Measurements from ENCODE around the gene TNFAIP8L1.

The TNFAIP8L1 gene

DNA sequence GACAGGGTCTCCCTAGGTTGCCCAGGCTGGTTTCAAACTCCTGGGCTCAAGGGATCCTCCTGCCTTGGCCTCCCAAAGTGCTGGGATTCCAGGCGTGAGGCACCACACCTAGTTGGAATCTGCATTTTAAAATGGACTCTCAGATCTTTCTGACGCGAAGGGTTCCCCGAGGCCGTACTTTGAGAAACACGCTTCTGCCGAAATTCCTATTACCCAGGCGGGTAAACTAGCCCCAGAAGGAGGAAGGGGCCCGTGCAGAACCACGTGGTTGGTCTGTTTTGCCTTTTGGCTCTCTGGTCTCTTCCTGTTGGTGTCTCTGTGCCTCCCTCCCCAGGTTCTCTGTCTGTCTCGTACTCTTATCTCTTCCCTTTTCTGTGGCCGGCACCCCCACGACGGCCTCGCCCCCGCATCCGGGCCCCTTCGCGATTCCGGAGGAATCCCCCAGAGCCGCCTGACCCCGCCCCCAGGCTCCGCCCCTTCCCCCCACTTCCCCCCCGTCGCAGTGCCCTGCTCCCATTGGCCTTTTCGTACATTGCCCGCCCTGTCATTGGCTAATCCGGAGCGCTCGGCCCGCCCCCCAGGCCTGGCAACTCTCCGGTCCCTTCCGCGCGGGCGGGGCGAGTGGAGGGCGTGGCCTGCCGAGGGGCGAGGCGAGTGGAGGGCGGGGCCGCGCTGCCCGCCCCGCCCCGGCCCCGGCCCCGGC, at the start of gene TNFAIP8L1:
TSS of gene TNFAIP8L1 (plus strand) at position 689 of the 703 bp plus-strand sequence. CDS start 12,354 bp downstream, outside the sequence.
- no peak for TF ChIP-seq CTCF (IDR thresholded peaks at IDR 0.05; ENCODE audit: unreplicated experiment in 3 of 3)
- peaks cover 9% of the 10 kb centered on the region for H3K4me1 Mint-ChIP-seq
- H3K27ac Mint-ChIP-seq, result peak within 1 kb of the TSS; percentile 87 to 97 (median 89)
- H3K9me3 Mint-ChIP-seq, result no peaks in the 10 kb centered on the region
- H3K36me3 Mint-ChIP-seq (ENCODE audit: low read depth), result no peaks in the 10 kb centered on the region
- peaks cover 3% of the 10 kb centered on the region for H3K27me3 Mint-ChIP-seq (ENCODE audit: low read depth)
- H3K4me3 Mint-ChIP-seq, result peak within 1 kb of the TSS; percentile 90 to 93 (median 93)

- peak; percentile 19 to 42 (median 39) for TF ChIP-seq CTCF (IDR thresholded peaks at IDR 0.05; ENCODE audit: unreplicated experiment in 3 of 3)
- no peaks in the 10 kb centered on the region for H3K36me3 Mint-ChIP-seq (ENCODE audit: low read depth)
- H3K4me1 Mint-ChIP-seq, result peaks cover 36% of the 10 kb centered on the region
- H3K27ac Mint-ChIP-seq, result peak overlapping the region in 1 of 3 experiments; percentile 19
- H3K4me3 Mint-ChIP-seq, result no peak overlapping the region
- H3K9me3 Mint-ChIP-seq, result no peaks in the 10 kb centered on the region
- peaks cover 13% of the 10 kb centered on the region for H3K27me3 Mint-ChIP-seq (ENCODE audit: low read depth)
Measured at GRCh38 chr19:4589579-4590410, 49.5 kb upstream of the TNFAIP8L1 start.

DNA sequence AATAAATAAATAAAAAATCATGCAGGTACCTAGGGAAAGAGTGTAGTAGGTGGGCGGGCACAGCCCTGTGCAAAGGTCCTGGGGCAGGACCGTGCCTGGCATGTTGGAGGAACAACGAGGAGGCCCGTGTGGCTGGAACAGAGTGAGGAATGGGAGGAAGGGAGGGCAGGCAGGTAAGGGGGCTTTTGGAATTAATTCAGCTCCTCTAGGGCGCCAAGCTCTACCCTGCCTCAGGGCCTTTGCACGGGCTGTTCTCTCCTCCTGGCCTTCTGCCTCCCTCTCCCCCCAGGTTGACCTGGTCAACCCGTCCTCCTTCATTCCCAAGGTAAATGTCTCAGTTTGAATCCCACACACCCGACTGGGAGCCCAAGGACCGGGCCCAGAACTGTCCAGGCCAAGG, 48.8 kb upstream of the TNFAIP8L1 start:
- no peak overlapping the region for H3K27ac Mint-ChIP-seq
- no peaks in the 10 kb centered on the region for H3K9me3 Mint-ChIP-seq
- no peak overlapping the region for H3K4me3 Mint-ChIP-seq
- no peaks in the 10 kb centered on the region for H3K36me3 Mint-ChIP-seq (ENCODE audit: low read depth)
- peaks cover 36% of the 10 kb centered on the region for H3K4me1 Mint-ChIP-seq
- peaks cover 19% of the 10 kb centered on the region for H3K27me3 Mint-ChIP-seq (ENCODE audit: low read depth)
- no peak for TF ChIP-seq CTCF (IDR thresholded peaks at IDR 0.05; ENCODE audit: unreplicated experiment in 3 of 3)

- Mint-ChIP-seq H3K27ac (no peak overlapping the region), H3K9me3 (no peaks in the 10 kb centered on the region), H3K4me3 (no peak overlapping the region), H3K27me3 (ENCODE audit: low read depth) (peaks cover 18% of the 10 kb centered on the region), H3K4me1 (peaks cover 29% of the 10 kb centered on the region), H3K36me3 (ENCODE audit: low read depth) (no peaks in the 10 kb centered on the region)
- TF ChIP-seq CTCF (IDR thresholded peaks at IDR 0.05; ENCODE audit: unreplicated experiment in 3 of 3), result no peak
Measured at GRCh38 chr19:4591320-4591719, 48.0 kb upstream of the TNFAIP8L1 start.

- Mint-ChIP-seq H3K4me3 (no peak overlapping the region), H3K36me3 (ENCODE audit: low read depth) (no peaks in the 10 kb centered on the region)
Measured at GRCh38 chr19:4592445-4592844, 46.9 kb upstream of the TNFAIP8L1 start.

More at GRCh38 chr19:4592445-4592844, 46.9 kb upstream of the TNFAIP8L1 start:
- Mint-ChIP-seq H3K27me3 (ENCODE audit: low read depth) (peaks cover 29% of the 10 kb centered on the region), H3K27ac (no peak overlapping the region), H3K9me3 (no peaks in the 10 kb centered on the region), H3K4me1 (peaks cover 33% of the 10 kb centered on the region)
- no peak for TF ChIP-seq CTCF (IDR thresholded peaks at IDR 0.05; ENCODE audit: unreplicated experiment in 3 of 3)
